ENCODE data around the gene SERPINB2. TPM values are rescaled to one million over a fixed set of nuclear protein-coding genes. Genes with fewer than 3 reads are reported as not detected.

SERPINB2 gene
- total and polyA plus RNA-seq, 12 donors: 0.12 to 0.20 (median 0.14) TPM; not detected in 9

DNA sequence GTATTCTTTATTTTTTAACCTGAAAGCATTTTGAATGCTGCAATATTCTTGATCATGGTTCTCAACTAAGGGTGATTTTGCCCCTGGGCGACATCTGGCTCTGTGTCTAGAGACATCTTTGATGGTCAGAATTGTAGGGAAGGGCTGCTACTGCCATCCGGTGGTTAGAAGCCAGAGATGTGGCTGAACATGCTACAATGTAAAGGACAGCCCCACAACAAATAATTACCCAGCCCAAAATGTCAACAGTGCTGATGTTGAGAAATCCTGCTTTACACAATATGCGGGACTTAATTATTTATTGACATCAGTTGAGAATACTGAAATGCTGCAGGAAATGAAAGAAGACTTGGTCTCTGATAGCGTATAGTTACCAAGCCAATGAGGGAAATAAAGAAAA, 37.5 kb upstream of the SERPINB2 start:
- Histone ChIP-seq H3K4me1 (no peaks in the 10 kb centered on the region), H3K36me3 (no peaks in the 10 kb centered on the region), H3K27ac (no peak overlapping the region), H3K27me3 (peaks cover 0 to 5% (median 0%) of the 10 kb centered on the region in 7 donors), H3K4me3 (no peak overlapping the region), H3K9me3 (peaks cover 0 to 6% (median 0%) of the 10 kb centered on the region in 11 donors)
- TF ChIP-seq CTCF (IDR thresholded peaks at IDR 0.05): peak in 2 of 9 donors; percentile 20 to 27
- 52% methylated on average over 4 of the region's 4 CpGs for WGBS, 2 donors
- DNase-seq: no peak
- intact Hi-C loops (cut with DNase I): no loop called here
- no peak for ATAC-seq

GRCh38 chr18:63850636-63851035, 36.9 kb upstream of the SERPINB2 start:
- peaks cover 0 to 11% (median 0%) of the 10 kb centered on the region in 11 donors for H3K9me3 ChIP-seq
- TF ChIP-seq CTCF (IDR thresholded peaks at IDR 0.05): no peak
- no peaks in the 10 kb centered on the region for H3K36me3 ChIP-seq
- intact Hi-C loops (cut with DNase I): no loop called here
- H3K4me3 ChIP-seq: no peak overlapping the region
- ATAC-seq: no peak
- no peaks in the 10 kb centered on the region for H3K4me1 ChIP-seq
- no peak for DNase-seq
- WGBS, 2 donors: 72 to 75% methylated on average over 2 of the region's 2 CpGs
- no peaks in the 10 kb centered on the region for H3K27me3 ChIP-seq
- no peak overlapping the region for H3K27ac ChIP-seq

GRCh38 chr18:63858456-63858855, 29.0 kb upstream of the SERPINB2 start:
- H3K27me3 ChIP-seq: peaks cover 0 to 6% (median 0%) of the 10 kb centered on the region in 7 donors
- H3K9me3 ChIP-seq: peaks cover 0 to 11% (median 0%) of the 10 kb centered on the region in 11 donors
- intact Hi-C loops (cut with DNase I): no loop called here
- no peaks in the 10 kb centered on the region for H3K36me3 ChIP-seq
- 46 to 79% methylated on average over 1 of the region's 1 CpG for WGBS, 2 donors
- no peak overlapping the region for H3K27ac ChIP-seq
- no peak for ATAC-seq
- DNase-seq: no peak
- TF ChIP-seq CTCF (IDR thresholded peaks at IDR 0.05): no peak
- H3K4me3 ChIP-seq: no peak overlapping the region
- H3K4me1 ChIP-seq: peaks cover 0 to 11% (median 0%) of the 10 kb centered on the region in 9 donors

- intact Hi-C loops (cut with DNase I): no loop called here
- 75 to 83% methylated on average over 2 of the region's 2 CpGs for WGBS, 2 donors
- ATAC-seq (no peak), DNase-seq (no peak)
- Histone ChIP-seq H3K27ac (no peak overlapping the region), H3K9me3 (peaks cover 0 to 6% (median 0%) of the 10 kb centered on the region in 11 donors), H3K27me3 (peaks cover 0 to 6% (median 0%) of the 10 kb centered on the region in 7 donors), H3K36me3 (no peaks in the 10 kb centered on the region), H3K4me3 (no peak overlapping the region), H3K4me1 (peaks cover 0 to 11% (median 0%) of the 10 kb centered on the region in 9 donors)
- no peak for TF ChIP-seq CTCF (IDR thresholded peaks at IDR 0.05)
Measured at GRCh38 chr18:63859781-63860475, 27.6 kb upstream of the SERPINB2 start.

Data from heart right ventricle (tissue), 16 donors.